ENCODE measurements around the gene CNOT10. TPM values are rescaled to one million over a fixed set of nuclear protein-coding genes. Genes with fewer than 3 reads are reported as not detected.

Gene CNOT10
- total RNA-seq, 1 experiment from 2014 or later = 26.1 TPM

DNA sequence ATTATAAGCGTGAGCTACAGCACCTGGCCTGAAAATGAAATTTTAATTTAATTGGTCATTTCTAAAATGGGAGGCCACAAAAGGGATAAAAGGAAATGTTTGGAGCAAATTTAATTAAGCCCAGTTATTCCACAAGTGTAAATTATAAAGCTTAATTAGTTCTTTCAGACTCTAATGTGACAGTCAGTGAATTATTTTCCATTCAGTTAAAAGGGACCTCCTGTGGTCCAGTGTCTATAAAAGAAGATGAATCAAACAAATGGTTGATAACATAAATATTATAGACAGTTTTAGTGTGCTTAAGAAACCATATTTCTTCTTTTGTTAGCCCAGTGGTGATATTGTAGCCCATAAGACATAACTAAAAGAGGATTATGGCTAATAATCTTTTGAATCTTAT is 66.4 kb downstream of the CNOT10 start:
- Histone ChIP-seq H3K9me3 (ENCODE audit: control insufficient read depth, insufficient read depth, low read depth, low read length) (no peaks in the 10 kb centered on the region), H3K36me3 (ENCODE audit: control insufficient read depth, insufficient read depth, low read length) (no peaks in the 10 kb centered on the region), H3K27ac (ENCODE audit: low read length) (no peak overlapping the region), H3K4me3 (ENCODE audit: low read depth in 2 of 2, low read length in 2 of 2) (no peak overlapping the region), H3K4me1 (ENCODE audit: control insufficient read depth, insufficient read depth, low read length) (no peaks in the 10 kb centered on the region), H3K27me3 (ENCODE audit: control insufficient read depth, insufficient read depth, low read length) (no peaks in the 10 kb centered on the region)
- intact Hi-C loops (cut with micrococcal nuclease; ENCODE audit: unreplicated experiment) = no loop called here
- no TSS peak for BruUV-seq (replicated peaks)
- TF ChIP-seq POLR2AphosphoS5 (IDR thresholded peaks at IDR 0.05; ENCODE audit: low read depth, low read length) (no peak), TCF7L2 (IDR thresholded peaks at IDR 0.05; ENCODE audit: low read depth, low read length) (no peak), SIN3A (IDR thresholded peaks at IDR 0.05; ENCODE audit: borderline replicate concordance, insufficient read depth, low read depth, low read length) (no peak)
- TF ChIP-seq, protein P1, sequence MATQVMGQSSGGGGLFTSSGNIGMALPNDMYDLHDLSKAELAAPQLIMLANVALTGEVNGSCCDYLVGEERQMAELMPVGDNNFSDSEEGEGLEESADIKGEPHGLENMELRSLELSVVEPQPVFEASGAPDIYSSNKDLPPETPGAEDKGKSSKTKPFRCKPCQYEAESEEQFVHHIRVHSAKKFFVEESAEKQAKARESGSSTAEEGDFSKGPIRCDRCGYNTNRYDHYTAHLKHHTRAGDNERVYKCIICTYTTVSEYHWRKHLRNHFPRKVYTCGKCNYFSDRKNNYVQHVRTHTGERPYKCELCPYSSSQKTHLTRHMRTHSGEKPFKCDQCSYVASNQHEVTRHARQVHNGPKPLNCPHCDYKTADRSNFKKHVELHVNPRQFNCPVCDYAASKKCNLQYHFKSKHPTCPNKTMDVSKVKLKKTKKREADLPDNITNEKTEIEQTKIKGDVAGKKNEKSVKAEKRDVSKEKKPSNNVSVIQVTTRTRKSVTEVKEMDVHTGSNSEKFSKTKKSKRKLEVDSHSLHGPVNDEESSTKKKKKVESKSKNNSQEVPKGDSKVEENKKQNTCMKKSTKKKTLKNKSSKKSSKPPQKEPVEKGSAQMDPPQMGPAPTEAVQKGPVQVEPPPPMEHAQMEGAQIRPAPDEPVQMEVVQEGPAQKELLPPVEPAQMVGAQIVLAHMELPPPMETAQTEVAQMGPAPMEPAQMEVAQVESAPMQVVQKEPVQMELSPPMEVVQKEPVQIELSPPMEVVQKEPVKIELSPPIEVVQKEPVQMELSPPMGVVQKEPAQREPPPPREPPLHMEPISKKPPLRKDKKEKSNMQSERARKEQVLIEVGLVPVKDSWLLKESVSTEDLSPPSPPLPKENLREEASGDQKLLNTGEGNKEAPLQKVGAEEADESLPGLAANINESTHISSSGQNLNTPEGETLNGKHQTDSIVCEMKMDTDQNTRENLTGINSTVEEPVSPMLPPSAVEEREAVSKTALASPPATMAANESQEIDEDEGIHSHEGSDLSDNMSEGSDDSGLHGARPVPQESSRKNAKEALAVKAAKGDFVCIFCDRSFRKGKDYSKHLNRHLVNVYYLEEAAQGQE (IDR thresholded peaks at IDR 0.05; ENCODE audit: insufficient read depth in 1 of 2, low read depth in 2 of 2, low read length in 1 of 2) = no peak
- TF ChIP-seq, protein P2, sequence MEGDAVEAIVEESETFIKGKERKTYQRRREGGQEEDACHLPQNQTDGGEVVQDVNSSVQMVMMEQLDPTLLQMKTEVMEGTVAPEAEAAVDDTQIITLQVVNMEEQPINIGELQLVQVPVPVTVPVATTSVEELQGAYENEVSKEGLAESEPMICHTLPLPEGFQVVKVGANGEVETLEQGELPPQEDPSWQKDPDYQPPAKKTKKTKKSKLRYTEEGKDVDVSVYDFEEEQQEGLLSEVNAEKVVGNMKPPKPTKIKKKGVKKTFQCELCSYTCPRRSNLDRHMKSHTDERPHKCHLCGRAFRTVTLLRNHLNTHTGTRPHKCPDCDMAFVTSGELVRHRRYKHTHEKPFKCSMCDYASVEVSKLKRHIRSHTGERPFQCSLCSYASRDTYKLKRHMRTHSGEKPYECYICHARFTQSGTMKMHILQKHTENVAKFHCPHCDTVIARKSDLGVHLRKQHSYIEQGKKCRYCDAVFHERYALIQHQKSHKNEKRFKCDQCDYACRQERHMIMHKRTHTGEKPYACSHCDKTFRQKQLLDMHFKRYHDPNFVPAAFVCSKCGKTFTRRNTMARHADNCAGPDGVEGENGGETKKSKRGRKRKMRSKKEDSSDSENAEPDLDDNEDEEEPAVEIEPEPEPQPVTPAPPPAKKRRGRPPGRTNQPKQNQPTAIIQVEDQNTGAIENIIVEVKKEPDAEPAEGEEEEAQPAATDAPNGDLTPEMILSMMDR (IDR thresholded peaks at IDR 0.05) = no peak
- ChIA-PET CTCF (no interaction called here), POLR2A (no interaction called here)
- ATAC-seq = no peak
- in situ Hi-C loops (cut with HindIII; ENCODE audit: low pct_unique_long_range_greater_than_20kb, low sequenced_read_pairs) = no loop called here
- no peak for DNase-seq (ENCODE audit: low read depth, low spot score)

DNA sequence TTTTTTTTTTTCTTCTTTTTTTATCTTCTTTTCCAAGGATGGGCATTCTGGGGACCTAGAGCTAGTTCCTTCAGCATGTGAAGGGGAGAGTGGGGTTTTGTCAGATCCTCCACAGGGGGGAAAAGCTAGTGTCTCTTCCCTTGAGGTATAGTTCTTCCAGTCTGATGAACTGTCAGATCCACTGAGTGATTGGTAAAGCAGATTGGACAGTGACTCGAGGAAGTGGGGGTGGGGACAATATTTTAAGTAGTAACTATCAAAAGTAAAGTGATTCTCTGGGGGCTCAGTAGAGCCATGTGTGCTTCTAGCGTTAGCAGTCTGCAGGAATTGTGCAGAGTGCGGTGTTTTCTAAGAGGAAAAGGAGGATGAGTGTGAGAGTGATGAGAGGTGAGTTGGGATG is 70.8 kb downstream of the CNOT10 start:
- Histone ChIP-seq H3K4me3 (ENCODE audit: low read depth in 2 of 2, low read length in 2 of 2) (no peak overlapping the region), H3K27me3 (ENCODE audit: control insufficient read depth, insufficient read depth, low read length) (no peaks in the 10 kb centered on the region), H3K36me3 (ENCODE audit: control insufficient read depth, insufficient read depth, low read length) (no peaks in the 10 kb centered on the region), H3K27ac (ENCODE audit: low read length) (no peak overlapping the region), H3K9me3 (ENCODE audit: control insufficient read depth, insufficient read depth, low read depth, low read length) (no peaks in the 10 kb centered on the region), H3K4me1 (ENCODE audit: control insufficient read depth, insufficient read depth, low read length) (no peaks in the 10 kb centered on the region)
- TF ChIP-seq SIN3A (IDR thresholded peaks at IDR 0.05; ENCODE audit: borderline replicate concordance, insufficient read depth, low read depth, low read length) (no peak), TCF7L2 (IDR thresholded peaks at IDR 0.05; ENCODE audit: low read depth, low read length) (no peak), POLR2AphosphoS5 (IDR thresholded peaks at IDR 0.05; ENCODE audit: low read depth, low read length) (no peak)
- TF ChIP-seq, protein P1 (IDR thresholded peaks at IDR 0.05; ENCODE audit: insufficient read depth in 1 of 2, low read depth in 2 of 2, low read length in 1 of 2) = no peak
- TF ChIP-seq, protein P2 (IDR thresholded peaks at IDR 0.05) = no peak
- CTCF ChIA-PET = no interaction called here
- ATAC-seq (no peak), DNase-seq (ENCODE audit: low read depth, low spot score) (no peak)
- POLR2A ChIA-PET = no interaction called here
- intact Hi-C loops (cut with micrococcal nuclease; ENCODE audit: unreplicated experiment) (no loop called here), in situ Hi-C loops (cut with HindIII; ENCODE audit: low pct_unique_long_range_greater_than_20kb, low sequenced_read_pairs) (no loop called here)
- no TSS peak for BruUV-seq (replicated peaks)

All from Panc1 (cell line).